Right ventricle myocardium inferior (tissue), 1 donor: ENCODE results near the gene G2E3. TPM values are rescaled to one million over a fixed set of nuclear protein-coding genes. Genes with fewer than 3 reads are reported as not detected.
"Not testable (repeated sequence)": the region's sequence is repeated elsewhere in the genome, so short reads cannot be mapped to it uniquely, and the experiment has no call there.

Experiments used
- ATAC-seq: fragments of 200-7000 bp; cut with Tn5 transposase; one replicate; pipeline ENCODE4 v1.9.1; 2020; ENCODE audit warnings: mild to moderate bottlenecking, moderate library complexity
- DNase-seq: peaks from one replicate; pipeline ENCODE4 v3.0.0; 2021; ENCODE audit errors: missing footprints
- intact Hi-C: fragments of 100-400 bp; cut with DNase I; formaldehyde crosslinking; loops from one replicate; pipeline ENCODE4 v1.11.0; 2022
- total RNA-seq: library from RNA; stranded (reverse); fragmentation: NEBNext Ultra II Directional; extraction: Animal tissue kit (Norgen Biotek cat#: 25700); gene quantifications from one replicate; pipeline ENCODE4 v1.2.1, GENCODE V29; 2021
- donor health status: DM: no; HTN: yes; CAD: no; lungs with severe emphysema.

G2E3 gene
- total RNA-seq, 1 donor from 2014 or later, result 6.9 TPM

DNA sequence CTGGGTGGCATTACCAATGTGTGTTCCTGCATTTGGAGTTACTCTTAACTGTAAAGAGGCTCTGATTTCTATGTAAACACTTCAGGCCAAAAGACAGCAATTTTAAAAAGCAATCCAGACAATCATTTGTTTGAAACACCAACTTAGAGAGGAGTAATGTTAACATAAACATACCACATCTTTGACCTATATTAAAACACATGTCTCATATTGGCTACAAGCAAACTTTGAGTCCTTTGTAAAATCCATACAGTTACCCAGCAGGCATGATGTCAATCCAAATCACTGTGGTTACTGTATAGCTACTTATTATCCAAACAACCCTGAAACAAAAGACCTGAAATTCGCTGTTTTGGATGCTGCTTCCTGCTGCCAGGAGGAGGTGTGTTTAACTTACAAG lies 7.5 kb upstream of the G2E3 start:
- intact Hi-C loops, result no loop called here
- DNase-seq (no peak), ATAC-seq (no peak)

DNA sequence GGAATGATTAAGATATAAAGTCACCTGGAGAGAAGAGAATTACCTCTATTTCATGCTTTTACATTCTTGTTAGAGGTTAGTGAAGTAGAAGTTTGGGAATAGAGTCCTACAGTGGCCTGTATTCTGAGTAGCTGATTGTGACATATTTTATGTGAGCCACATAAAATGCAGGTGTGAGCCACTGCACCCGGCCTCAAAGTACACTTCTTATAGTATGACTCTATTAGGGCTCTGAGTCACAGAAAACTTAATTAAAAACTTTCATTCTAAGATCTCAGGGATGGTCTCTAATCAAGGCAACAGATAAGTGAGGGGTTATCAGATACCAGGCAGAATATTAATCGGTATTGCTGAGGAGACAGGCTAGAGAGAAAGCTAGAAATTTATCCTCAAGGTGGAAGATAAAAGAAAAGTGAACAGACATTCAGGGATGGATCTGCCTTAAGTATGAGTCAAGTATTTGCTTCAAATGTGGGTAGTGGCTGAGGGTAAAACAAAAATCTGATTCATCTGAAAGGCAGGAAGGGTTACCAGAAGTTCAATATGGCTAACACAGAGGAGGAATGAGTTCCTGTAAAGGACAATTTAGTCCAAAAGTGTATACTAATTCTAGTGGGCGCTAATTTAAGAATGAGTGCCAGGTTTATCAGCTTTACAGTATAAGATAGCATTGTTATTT lies 5.5 kb upstream of the G2E3 start:
- intact Hi-C loops, result no loop called here
- no peak for ATAC-seq
- no peak for DNase-seq

DNA sequence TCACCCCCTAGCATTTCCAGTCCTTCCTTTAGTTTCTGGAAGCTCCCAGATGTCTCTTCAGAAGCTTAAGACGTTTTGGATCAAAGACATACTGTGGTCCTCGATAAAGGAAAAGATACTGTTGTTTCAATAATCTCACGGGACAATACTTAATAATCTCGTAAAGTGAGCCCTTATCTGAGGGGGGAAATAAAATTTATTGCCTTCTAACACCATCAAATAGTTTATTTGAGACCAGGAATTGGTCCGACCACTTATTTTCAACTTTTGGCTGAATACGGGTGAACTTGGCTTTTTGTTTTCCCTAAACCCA lies 640 bp upstream of the G2E3 start:
- ATAC-seq (no peak), DNase-seq (no peak)
- intact Hi-C loops, result no loop called here

DNA sequence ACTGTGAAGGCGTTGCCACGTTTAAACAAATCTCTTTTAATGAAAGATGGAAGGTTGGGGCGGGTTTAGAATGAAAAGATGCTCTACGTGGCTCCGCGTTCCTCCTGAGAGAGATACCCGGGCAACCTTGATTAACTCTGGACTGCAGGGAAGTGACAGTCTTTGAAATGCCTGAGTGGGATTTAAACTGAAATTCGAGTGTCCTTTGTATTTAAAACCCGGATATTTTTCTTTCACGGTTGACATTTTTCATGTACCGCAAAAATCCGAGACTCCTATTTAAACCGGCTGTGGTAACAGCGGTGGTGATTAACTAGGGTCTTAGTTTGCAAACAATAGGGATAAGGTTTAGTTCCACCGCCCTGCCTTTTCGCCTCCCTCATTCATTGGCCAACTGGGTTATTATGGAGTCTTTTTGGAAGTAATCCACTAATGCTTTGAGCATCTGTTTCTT lies 707 bp downstream of the G2E3 start:
- intact Hi-C loops, result no loop called here
- ATAC-seq, result no peak
- no peak for DNase-seq

DNA sequence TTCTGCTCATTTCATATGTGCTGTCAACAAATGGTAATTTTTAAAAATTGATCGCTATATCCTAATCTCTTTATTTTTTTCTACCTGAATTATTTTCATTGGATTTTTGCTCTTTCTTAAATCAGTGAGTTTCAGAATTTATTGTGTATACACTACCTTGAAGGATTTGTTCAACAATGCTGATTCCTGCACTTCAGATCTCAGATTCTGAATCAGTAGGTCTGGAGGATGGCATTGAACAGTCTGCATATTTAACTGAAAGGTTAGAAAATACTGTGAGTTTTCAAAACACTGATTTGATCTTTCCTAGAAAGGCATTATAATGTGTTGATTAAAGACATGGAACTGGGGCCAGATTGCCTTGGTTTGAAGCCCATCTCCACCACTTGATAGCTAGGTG lies 1.6 kb downstream of the G2E3 start:
- no peak for ATAC-seq

DNA sequence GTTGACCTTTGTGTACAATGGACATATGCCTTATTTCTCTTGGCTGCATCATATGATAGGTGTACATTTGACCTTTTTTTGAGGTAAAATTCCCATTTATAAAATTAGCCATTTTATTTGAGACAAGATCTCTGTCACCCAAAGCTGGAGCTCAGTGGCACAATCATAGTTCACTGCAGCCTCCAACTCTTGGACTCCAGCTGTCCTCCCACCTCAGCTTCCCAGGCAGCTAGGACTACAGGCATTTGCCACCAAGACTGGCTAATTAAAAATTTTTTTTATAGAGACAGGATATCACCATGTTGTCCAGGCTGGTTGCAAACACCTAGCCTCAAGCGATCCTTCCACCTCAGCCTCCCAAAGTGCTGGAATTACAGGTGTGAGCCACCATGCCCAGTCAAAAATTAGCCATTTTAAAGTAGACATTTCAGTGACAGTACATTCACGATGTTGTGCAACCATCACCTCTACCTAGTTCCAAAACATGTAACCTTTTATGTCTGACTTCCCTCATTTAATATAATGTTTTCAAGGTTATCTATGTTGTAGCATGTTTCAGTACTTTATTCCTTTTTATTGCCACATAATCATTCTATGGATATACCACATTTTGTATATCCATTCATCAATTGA lies 5.4 kb downstream of the G2E3 start:
- ATAC-seq (no peak), DNase-seq (no peak)
- intact Hi-C loops, result no loop called here

More for the DNA sequence above, 1.6 kb downstream of the G2E3 start:
- intact Hi-C loops, result no loop called here
- DNase-seq, result no peak

DNA sequence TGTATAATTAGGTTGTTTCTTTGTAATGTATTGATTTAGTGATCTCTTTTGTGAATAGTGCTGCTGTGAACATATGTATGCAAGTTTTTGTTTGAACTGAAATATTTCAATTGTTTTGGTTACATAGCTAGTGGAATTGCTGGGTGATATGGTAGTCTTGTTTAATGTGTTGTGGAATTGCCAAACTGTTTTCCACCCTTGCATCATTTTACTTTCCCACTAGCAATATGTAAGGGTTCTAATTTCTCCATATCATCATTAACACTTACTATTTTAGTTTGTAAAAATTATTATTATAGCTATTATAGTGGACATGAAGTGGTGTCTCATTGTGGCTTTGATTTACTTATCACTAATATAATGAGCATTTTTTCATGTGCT lies 5.9 kb downstream of the G2E3 start:
- intact Hi-C loops, result no loop called here
- DNase-seq (no peak), ATAC-seq (no peak)

DNA sequence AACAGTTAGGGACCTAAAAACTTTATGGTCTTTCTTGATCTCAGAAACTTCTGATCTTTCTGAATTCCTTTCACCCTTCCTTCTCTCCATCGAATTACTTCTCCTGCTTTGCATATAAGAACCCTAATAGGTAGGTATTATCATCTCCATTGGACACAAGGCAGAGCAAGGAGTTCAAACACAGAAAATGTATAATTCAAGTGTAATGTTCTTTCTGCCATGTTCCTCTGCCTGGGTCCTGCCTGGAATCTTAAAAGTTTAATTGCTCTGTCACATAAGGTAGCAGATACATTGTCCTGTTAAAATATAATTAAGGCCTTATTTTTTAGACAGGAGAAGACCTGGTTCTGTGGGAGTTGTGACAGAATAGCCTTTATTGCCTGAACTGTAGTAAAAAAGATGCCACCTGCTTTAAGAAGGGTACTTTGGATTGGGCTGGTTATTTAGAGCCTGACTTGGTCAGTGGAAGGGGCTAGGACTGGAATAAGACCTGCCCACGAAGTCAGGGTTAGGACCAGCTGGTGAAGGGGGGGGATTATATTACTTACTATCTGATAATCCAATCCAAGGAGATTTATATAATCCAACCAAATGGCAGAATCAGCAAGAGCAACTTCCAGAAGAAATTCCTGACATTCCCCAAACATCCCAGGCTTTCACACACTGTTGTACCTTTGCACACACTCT lies 10.4 kb downstream of the G2E3 start:
- DNase-seq, result no peak
- ATAC-seq, result no peak
- intact Hi-C loops, result no loop called here

DNA sequence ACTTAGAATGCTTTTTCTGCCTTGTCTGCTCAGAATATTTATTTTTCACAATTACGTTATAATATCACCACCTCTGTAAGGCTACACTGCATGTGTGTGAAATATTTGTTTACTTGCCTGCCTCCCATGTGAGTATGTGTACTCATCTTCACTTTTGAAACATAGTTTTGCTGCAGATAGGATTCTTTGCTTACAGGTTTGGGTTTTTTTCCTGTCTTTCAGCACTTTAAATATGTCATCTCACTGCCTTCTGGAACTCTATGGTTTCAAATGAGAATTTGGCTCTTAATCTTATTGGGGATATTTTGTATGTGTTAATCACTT lies 10.9 kb downstream of the G2E3 start:
- intact Hi-C loops, result no loop called here
- DNase-seq (no peak), ATAC-seq (no peak)

DNA sequence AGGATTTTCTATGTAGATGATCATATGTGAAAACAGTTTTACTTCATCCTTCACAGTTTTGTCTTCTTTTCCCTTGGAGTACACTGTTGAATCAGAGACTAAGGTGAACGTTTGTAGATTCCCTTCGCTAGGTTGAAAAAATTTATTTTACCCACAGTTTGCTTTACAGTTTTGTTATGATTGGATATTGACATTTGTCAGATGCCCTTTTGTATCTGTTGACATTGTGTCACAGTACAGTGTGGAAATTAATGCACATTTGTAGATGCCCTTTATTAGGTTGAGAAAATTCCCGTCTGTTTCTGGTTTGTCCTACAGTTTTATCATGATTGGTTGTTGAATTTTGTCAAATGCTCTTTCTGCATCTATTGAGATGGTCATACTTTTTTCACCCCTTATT lies 13.3 kb downstream of the G2E3 start:
- no peak for DNase-seq
- intact Hi-C loops, result no loop called here
- no peak for ATAC-seq

DNA sequence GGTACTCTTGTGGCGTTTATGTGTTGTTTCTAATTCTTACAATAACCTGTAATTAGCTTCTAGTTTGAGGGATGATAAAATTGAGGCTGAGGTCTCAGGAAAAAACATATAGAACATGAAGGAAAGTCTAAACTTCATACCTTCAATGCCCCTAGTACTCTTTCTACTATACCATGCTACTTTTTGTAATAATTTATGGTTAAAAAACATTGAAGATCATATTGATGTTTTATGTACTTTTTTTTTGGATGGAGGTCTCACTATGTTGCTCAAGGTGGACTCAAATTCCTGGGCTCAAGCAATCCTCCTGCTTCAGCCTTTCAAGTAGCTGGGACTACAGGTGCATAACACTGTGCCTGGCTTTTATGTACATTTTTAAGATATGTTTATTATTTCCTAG lies 13.8 kb downstream of the G2E3 start:
- no peak for DNase-seq
- intact Hi-C loops, result no loop called here
- no peak for ATAC-seq

DNA sequence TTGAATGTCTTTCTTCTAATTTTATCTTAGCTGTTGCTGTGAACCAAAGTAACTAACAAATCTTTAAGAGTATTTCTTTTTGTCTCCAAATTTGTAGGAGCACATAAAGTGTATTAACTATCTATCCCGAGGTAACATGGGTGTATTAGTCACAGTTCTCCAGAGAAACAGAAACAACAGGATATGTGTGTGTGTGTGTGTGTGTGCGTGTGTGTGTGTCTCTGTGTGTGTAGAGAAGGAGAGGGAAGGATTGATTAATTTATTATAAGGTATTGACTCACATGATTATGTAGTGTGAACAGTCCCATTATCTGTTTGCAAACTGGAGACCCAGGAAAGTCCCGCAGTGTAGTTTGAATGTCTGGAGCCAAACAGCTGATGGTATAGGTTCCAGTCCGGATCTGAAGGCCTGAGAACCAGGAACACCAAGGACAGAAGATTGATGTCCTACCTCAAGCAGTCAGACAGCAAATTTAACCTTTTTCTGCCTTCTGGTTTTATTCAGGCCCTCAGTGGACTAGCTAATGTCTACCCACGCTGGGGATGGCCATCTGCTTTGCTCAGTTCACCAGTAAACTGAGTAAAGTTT lies 14.4 kb downstream of the G2E3 start:
- intact Hi-C loops, result no loop called here
- ATAC-seq, result no peak
- DNase-seq, result no peak

DNA sequence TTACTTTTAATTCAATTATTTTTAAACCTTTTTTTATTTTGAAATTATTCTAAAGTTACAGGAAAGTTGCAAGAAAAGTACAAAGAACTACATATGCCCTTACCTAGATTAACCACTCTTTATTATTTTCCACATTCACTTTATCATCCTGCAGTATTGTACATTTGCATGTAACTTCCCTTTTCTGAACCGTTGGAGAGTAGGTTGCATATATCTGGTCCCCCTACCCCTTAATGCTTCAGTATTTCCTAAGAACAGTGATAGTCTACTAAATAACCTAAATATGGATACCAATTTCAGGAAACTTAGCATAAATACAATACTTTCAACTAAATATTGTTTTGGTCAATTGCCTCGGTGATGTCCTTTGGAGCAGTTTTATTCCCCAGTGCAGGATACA lies 15.0 kb downstream of the G2E3 start:
- no peak for DNase-seq
- intact Hi-C loops, result no loop called here
- ATAC-seq, result no peak

DNA sequence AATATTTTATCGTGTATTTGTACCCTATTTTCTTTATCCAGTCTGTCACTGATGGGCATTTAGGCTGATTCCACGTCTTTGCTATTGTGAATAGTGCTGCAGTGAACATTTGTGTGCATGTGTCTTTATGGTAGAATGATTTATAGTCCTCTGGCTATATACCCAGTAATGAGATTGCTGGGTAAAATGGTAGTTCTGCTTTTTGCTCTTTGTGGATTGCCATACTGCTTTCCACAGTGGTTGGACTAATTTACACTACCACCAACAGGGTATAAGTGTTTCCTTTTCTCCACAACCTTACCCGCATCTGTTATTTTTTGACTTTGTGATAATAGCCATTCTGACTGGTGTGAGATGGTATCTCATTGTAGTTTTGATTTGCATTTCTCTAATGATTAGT lies 15.8 kb downstream of the G2E3 start:
- DNase-seq, intact Hi-C loops, ATAC-seq: not testable (repeated sequence)

DNA sequence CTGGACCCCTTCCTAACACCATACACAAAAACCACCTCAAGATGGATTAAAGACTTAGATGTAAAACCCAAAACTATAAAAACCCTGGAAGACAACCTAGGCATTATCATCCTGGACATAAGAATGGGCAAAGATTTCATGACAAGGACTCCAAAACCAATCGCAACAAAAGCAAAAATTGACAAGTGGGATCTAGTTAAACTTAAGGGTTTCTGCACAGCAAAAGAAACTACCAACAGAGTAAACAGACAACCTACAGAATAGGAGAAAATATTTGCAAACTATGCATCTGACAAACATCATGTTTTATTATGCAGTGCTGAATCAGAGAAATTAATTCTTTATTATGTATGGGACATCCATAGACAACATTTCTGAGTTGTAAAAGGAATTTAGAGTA lies 17.4 kb downstream of the G2E3 start:
- intact Hi-C loops, ATAC-seq, DNase-seq: not testable (repeated sequence)

DNA sequence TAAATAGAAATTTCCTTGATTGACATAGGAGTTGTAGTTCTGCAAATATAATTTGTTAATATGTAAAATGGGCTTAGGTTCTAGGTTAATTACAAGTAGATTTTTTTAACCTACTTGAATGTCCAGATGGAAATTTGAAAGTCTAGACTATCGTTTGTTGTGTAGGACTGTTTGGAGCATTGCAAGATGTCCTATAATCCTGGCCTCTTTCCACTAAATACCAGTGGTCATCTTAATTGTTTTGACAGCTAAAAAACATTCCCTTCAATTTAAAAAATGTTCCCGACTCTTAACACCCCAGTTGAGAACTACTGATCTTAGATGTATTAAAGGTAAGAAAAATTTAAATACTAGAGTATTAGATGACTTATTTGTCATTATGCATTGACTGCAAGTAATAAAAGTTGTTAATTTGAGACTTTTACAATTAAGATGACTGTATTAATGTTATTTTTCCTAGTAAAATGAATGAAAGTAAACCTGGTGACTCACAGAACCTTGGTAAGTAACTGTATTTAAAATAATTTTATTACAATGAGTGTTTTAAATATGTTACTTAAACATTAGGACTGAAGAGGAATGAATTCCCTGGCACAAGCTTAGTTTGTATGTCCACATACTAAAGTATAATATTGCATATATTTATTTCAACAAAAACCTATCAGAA lies 21.8 kb downstream of the G2E3 start:
- no peak for ATAC-seq
- intact Hi-C loops, result no loop called here
- DNase-seq, result no peak

DNA sequence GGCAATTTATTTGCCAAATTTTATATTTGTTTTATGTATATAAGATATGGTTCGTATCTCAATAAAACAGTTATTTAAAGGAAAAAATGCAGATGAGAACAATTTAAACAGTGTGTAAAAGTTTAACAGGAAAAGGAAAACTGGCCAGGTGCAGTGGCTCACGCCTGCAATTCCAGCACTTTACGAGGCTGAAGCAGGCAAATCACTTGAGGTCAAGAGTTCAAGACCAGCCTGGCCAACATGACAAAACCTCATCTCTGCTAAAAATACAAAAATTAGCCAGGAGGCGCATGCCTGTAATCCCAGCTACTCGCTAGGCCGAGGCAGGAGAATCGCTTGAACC lies 22.3 kb downstream of the G2E3 start:
- intact Hi-C loops, result no loop called here
- DNase-seq, result no peak
- ATAC-seq, result no peak

DNA sequence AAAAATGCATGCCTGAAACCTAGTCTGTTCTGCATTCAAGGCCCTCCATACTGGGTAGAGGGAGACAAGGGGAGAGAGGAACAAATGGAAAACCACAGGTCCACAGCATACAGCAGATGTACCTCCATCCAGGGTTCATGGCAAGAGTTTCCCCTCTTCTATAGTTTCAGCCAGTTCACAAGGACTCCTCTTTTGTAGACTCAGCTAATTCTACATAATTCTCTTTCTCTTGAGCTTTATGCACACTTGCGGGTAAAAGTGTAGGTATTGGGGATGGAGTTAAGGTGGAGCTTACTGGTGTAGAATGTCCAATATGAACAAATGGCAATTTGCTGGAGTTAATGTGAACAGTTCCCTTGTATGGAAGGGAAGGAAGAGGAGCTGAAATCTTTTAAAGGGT lies 23.4 kb downstream of the G2E3 start:
- ATAC-seq (no peak), DNase-seq (no peak)
- intact Hi-C loops, result no loop called here

DNA sequence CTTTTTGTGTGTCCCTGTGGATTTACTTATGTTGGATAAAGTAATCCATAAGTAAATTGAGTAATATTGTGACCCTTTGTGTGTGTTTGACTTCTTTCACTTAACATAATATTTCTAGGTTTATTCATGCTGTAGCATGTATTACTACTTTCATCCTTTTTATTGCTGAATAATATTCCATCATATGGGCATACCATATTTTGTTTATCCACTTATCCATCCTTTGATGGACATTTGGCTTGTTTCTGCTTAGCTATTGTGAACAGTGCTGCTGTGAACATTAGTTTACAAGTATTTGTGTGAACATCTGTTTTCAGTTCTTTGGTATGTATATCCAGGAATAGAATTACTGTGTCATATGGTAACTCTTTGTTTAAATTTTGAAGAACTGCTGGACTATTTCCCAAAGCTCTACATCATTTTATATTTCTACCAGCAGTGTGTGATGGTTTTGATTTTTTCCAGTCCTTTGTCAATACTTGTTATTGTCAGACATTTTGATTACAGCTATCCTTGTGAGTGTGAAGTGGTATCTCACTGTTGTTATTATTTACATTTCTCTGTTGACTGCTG lies 25.2 kb downstream of the G2E3 start:
- no peak for ATAC-seq

DNA sequence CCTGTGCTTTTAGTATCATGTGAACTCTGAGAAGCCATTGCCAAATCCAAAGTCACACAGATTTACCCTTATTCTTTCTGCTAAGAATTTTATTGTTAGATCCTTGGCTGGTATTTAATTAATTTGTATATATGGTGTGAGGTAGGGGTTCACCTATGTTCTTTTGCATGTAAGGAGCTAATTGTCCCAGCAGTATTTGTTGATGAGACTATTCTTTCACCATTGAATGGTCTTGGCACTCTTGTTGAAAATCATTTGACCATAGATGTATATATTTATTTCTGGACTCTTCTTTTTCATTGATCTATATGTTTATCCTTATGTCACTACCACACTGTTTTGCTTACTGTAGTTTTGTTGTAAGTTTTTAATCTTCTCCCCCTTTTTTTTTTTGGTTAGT lies 26.2 kb downstream of the G2E3 start:
- no peak for ATAC-seq
- intact Hi-C loops, result no loop called here

More for the DNA sequence above, 25.2 kb downstream of the G2E3 start:
- intact Hi-C loops, result no loop called here
- no peak for DNase-seq

More for the DNA sequence above, 26.2 kb downstream of the G2E3 start:
- no peak for DNase-seq
